SK-N-SH (cell line): ENCODE results near the gene PLD6. TPM values are rescaled to one million over a fixed set of nuclear protein-coding genes. Genes with fewer than 3 reads are reported as not detected.

ENCODE experiments used
- CTCF ChIA-PET: fragments of 300-600, 350-600 bp; formaldehyde crosslinking; extraction: SDS; loops from one replicate; lab custom pipeline; 2021; lab: Yijun Ruan, JAX
- POLR2A ChIA-PET: fragments of 350-600 bp; sonication (Branson Sonifier 250); formaldehyde crosslinking; extraction: SDS; loops from one replicate; lab custom pipeline; 2020; ENCODE audit warnings: antibody characterized with exemption, inconsistent platforms; lab: Yijun Ruan, JAX
- DNase-seq: peaks from one replicate; pipeline ENCODE4 v3.0.0; 2012
- H2AFZ ChIP-seq: fragments of 200-600 bp; sonication (generic); 2 replicates; pipeline ENCODE4 v1.8.1; 2016; ENCODE audit warnings: antibody characterized with exemption, mild to moderate bottlenecking, low read depth
- H3F3A ChIP-seq: fragments of 200-600 bp; sonication (generic); replicated peaks from 2 replicates; pipeline ENCODE3; 2016; ENCODE audit warnings: antibody characterized with exemption, mild to moderate bottlenecking; ENCODE audit not compliant: insufficient read depth
- H3K27ac ChIP-seq, 2 experiments: fragments of 200-500 bp in 1 of 2; fragments of 200-600 bp in 1 of 2; sonication (Bioruptor generic) in 1 of 2; sonication (generic), shearing (Covaris generic) in 1 of 2; 2 replicates each; pipeline versions ENCODE4 v1.5.1 to v1.6.1; 2014 to 2016; ENCODE audit warnings: low read depth in 2 of 2, inconsistent platforms in 1 of 2, low read length in 1 of 2, mild to moderate bottlenecking in 1 of 2, mixed read lengths in 1 of 2
- H3K27me3 ChIP-seq: fragments of 200-600 bp; sonication (generic), shearing (Covaris generic); 2 replicates; pipeline ENCODE4 v1.6.1; 2016; ENCODE audit warnings: mixed run types; ENCODE audit not compliant: insufficient read depth
- H3K36me3 ChIP-seq, 2 experiments: fragments of 200-500 bp in 1 of 2; fragments of 200-600 bp in 1 of 2; sonication (Bioruptor generic) in 1 of 2; sonication (generic) in 1 of 2; replicated peaks in 1 of 2; 2 replicates each; pipeline versions ENCODE3 to v1.5.1; 2014 to 2016; ENCODE audit warnings: low read length in 1 of 2, mild to moderate bottlenecking in 1 of 2; ENCODE audit not compliant: insufficient read depth in 2 of 2, control insufficient read depth in 1 of 2
- H3K4me1 ChIP-seq, 2 experiments: fragments of 200-500 bp in 1 of 2; fragments of 200-600 bp in 1 of 2; sonication (Bioruptor generic) in 1 of 2; sonication (generic), shearing (Covaris generic) in 1 of 2; 2 replicates each; pipeline versions ENCODE4 v1.5.1 to v1.6.1; 2014 to 2016; ENCODE audit warnings: low read depth in 1 of 2, low read length in 1 of 2, mixed run types in 1 of 2; ENCODE audit not compliant: insufficient read depth in 2 of 2, control insufficient read depth in 1 of 2
- H3K4me2 ChIP-seq: fragments of 200-600 bp; sonication (generic), shearing (Covaris generic); 2 replicates; pipeline ENCODE4 v1.6.1; 2017; ENCODE audit warnings: mixed run types
- H3K4me3 ChIP-seq, 2 experiments: fragments of 200-500 bp in 1 of 2; fragments of 200-600 bp in 1 of 2; sonication (Bioruptor generic) in 1 of 2; sonication (generic), shearing (Covaris generic) in 1 of 2; 2 replicates each; pipeline versions ENCODE4 v1.5.1 to v1.8.1; 2014 to 2016; ENCODE audit warnings: low read depth in 2 of 2, inconsistent platforms in 1 of 2, low read length in 1 of 2, mild to moderate bottlenecking in 1 of 2, mixed read lengths in 1 of 2, moderate library complexity in 1 of 2
- H3K79me2 ChIP-seq: fragments of 200-600 bp; sonication (generic); 2 replicates; pipeline ENCODE4 v1.8.1; 2017; ENCODE audit warnings: mild to moderate bottlenecking; ENCODE audit not compliant: insufficient read depth
- H3K9ac ChIP-seq: fragments of 200-600 bp; sonication (generic); 2 replicates; pipeline ENCODE4 v1.6.1; 2017; ENCODE audit warnings: mixed run types
- H3K9me2 ChIP-seq: fragments of 200-600 bp; sonication (generic); 2 replicates; pipeline ENCODE4 v1.6.1; 2017; ENCODE audit warnings: mixed run types
- H3K9me3 ChIP-seq: fragments of 200-600 bp; sonication (generic); 2 replicates; pipeline ENCODE4 v1.6.1; 2017; ENCODE audit warnings: mixed run types, mild to moderate bottlenecking, moderate library complexity
- H4K20me1 ChIP-seq: fragments of 200-600 bp; sonication (generic); 2 replicates; pipeline ENCODE4 v1.6.1; 2017; ENCODE audit warnings: mild to moderate bottlenecking, mixed run types; ENCODE audit not compliant: insufficient read depth
- CHD2 ChIP-seq: fragments of 150-350 bp; IDR thresholded peaks from 2 replicates; pipeline ENCODE4 v1.6.1; 2018; ENCODE audit warnings: low read length; ENCODE audit not compliant: partially characterized antibody
- CTCF ChIP-seq: fragments of 200-600 bp; sonication (generic); IDR thresholded peaks from 2 replicates; pipeline ENCODE4 v1.6.1; 2017; ENCODE audit warnings: antibody characterized with exemption, mild to moderate bottlenecking, moderate library complexity
- EZH2phosphoT487 ChIP-seq: fragments of 200-600 bp; sonication (generic); IDR thresholded peaks from 2 replicates; pipeline ENCODE4 v1.6.1; 2017; ENCODE audit warnings: low read depth, mixed run types, mild to moderate bottlenecking, antibody characterized with exemption, moderate library complexity, borderline replicate concordance
- FOXJ3 ChIP-seq: sonication (generic); formaldehyde crosslinking; IDR thresholded peaks from 2 replicates; pipeline ENCODE4 v1.5.1; 2020; ENCODE audit warnings: mild to moderate bottlenecking, missing genetic modification reagents
- FOXM1 ChIP-seq: IDR thresholded peaks from 2 replicates; pipeline ENCODE4 v1.4.0; 2012; ENCODE audit warnings: low read depth, mild to moderate bottlenecking
- GABPA ChIP-seq: IDR thresholded peaks from 2 replicates; pipeline ENCODE4 v1.4.0; 2012; ENCODE audit warnings: low read depth, mild to moderate bottlenecking
- GATA2 ChIP-seq: sonication (generic); formaldehyde crosslinking; IDR thresholded peaks from 2 replicates; pipeline ENCODE4 v1.5.0; 2020; ENCODE audit warnings: mild to moderate bottlenecking, missing genetic modification reagents
- JUND ChIP-seq: IDR thresholded peaks from 2 replicates; pipeline ENCODE4 v1.4.0; 2012
- MXI1 ChIP-seq: IDR thresholded peaks from 2 replicates; pipeline ENCODE4 v1.6.1; 2012; ENCODE audit warnings: mild to moderate bottlenecking, low read depth, low read length, improper control_type of control experiment
- POLR2AphosphoS5 ChIP-seq: IDR thresholded peaks from 2 replicates; pipeline ENCODE4 v1.6.1; 2012; ENCODE audit warnings: low read depth, low read length
- RAD21 ChIP-seq: IDR thresholded peaks from 2 replicates; pipeline ENCODE4 v1.6.1; 2012; ENCODE audit warnings: mild to moderate bottlenecking, low read length
- REST ChIP-seq: IDR thresholded peaks from 2 replicates; pipeline ENCODE4 v1.6.1; 2012; ENCODE audit warnings: mild to moderate bottlenecking, low read depth, low read length, moderate library complexity
- TEAD4 ChIP-seq: IDR thresholded peaks from 2 replicates; pipeline ENCODE4 v1.4.0; 2012; ENCODE audit warnings: mild to moderate bottlenecking, borderline replicate concordance; ENCODE audit not compliant: insufficient read depth
- USF1 ChIP-seq: IDR thresholded peaks from 2 replicates; pipeline ENCODE4 v1.4.0; 2012; ENCODE audit warnings: low read depth, borderline replicate concordance
- USF2 ChIP-seq: fragments of 150-350 bp; IDR thresholded peaks from 2 replicates; pipeline ENCODE4 v1.6.1; 2017; ENCODE audit warnings: antibody characterized with exemption, low read length, low read depth, borderline replicate concordance
- WGBS: methylation state at CpG from one replicate; pipeline ENCODE4 v1.1.6; 2017; ENCODE audit warnings: low lambda C conversion rate; 5-methylcytosine and 5-hydroxymethylcytosine counted together
- polyA plus RNA-seq, 3 experiments: library from polyadenylated mRNA; depleted of rRNA; stranded (reverse); fragments of >200 nt; gene quantifications; 2 replicates each; pipeline ENCODE4 v1.2.3, GENCODE V29; 2012

PLD6 gene
- polyA plus RNA-seq, 1 of the 3 experiments (the other 2 are of a cell fraction): 3.7 TPM

GRCh38 chr17:17201271-17201670 is 4.9 kb downstream of the PLD6 start:
- Histone ChIP-seq H3K9me2 (no peaks in the 10 kb centered on the region), H3K27ac (no peak overlapping the region), H2AFZ (no peak overlapping the region), H3F3A (peaks cover 8% of the 10 kb centered on the region), H3K4me1 (peaks cover 20 to 24% of the 10 kb centered on the region in 2 experiments; a peak in 3 of 4 replicates), H3K27me3 (no peaks in the 10 kb centered on the region), H3K4me2 (no peak overlapping the region), H3K9ac (no peak overlapping the region), H3K79me2 (peaks cover 12% of the 10 kb centered on the region; the same call in 1 of the 2 replicates), H3K36me3 (peaks cover 0 to 2% of the 10 kb centered on the region in 2 experiments), H3K9me3 (no peaks in the 10 kb centered on the region), H4K20me1 (no peaks in the 10 kb centered on the region), H3K4me3 (no peak overlapping the region)
- TF ChIP-seq USF1: no peak
- no peak for TF ChIP-seq JUND
- TF ChIP-seq USF2: no peak
- TF ChIP-seq CHD2: no peak
- TF ChIP-seq REST: no peak
- TF ChIP-seq MXI1: no peak
- no peak for TF ChIP-seq TEAD4
- no peak for TF ChIP-seq FOXM1
- WGBS: 84% methylated on average over 10 of the region's 10 CpGs
- ChIA-PET CTCF (no interaction called here), POLR2A (interaction anchor here (0.6 kb wide), 1 partner anchor 836 kb away, joined by 3 read pairs; no protein-coding TSS in a partner anchor)
- no peak for DNase-seq

- WGBS: 86% methylated on average over 5 of the region's 5 CpGs
- Histone ChIP-seq H3K4me3 (no peak overlapping the region), H3F3A (peaks cover 9% of the 10 kb centered on the region), H3K9ac (no peak overlapping the region), H3K36me3 (peaks cover 0 to 2% of the 10 kb centered on the region in 2 experiments), H3K9me2 (no peaks in the 10 kb centered on the region), H2AFZ (no peak overlapping the region), H3K79me2 (peaks cover 12% of the 10 kb centered on the region; the same call in 1 of the 2 replicates), H3K9me3 (no peaks in the 10 kb centered on the region), H4K20me1 (no peaks in the 10 kb centered on the region), H3K4me2 (no peak overlapping the region), H3K27me3 (no peaks in the 10 kb centered on the region), H3K27ac (no peak overlapping the region), H3K4me1 (peaks cover 20% of the 10 kb centered on the region in 2 experiments; a peak in 3 of 4 replicates)
- no peak for DNase-seq
- ChIA-PET CTCF (interaction anchor here (1.7 kb wide), 1 partner anchor 209 kb away, joined by 6 read pairs; no protein-coding TSS in a partner anchor), POLR2A (interaction anchor here (0.6 kb wide), 1 partner anchor 194 kb away, joined by 3 read pairs; no protein-coding TSS in a partner anchor)
- TF ChIP-seq FOXJ3 (CRISPR knock-in tag) (no peak), USF2 (no peak), GABPA (no peak), POLR2AphosphoS5 (no peak), GATA2 (CRISPR knock-in tag) (no peak), CTCF (no peak), USF1 (no peak), RAD21 (no peak), EZH2phosphoT487 (no peak)
Observed at GRCh38 chr17:17200831-17201230, 5.3 kb downstream of the PLD6 start.
